ENCODE data around the gene PTPRT. TPM values are rescaled to one million over a fixed set of nuclear protein-coding genes. Genes with fewer than 3 reads are reported as not detected.

Gene PTPRT
- total RNA-seq, 1 donor from 2014 or later, result 0.03 TPM

GRCh38 chr20:42475773-42476172 lies 713.9 kb downstream of the PTPRT start:
- DNase-seq (ENCODE audit: low spot score), result no peak
- intact Hi-C loops (cut with DNase I), result no loop called here

- DNase-seq (ENCODE audit: low spot score), result no peak
- intact Hi-C loops (cut with DNase I), result no loop called here
These were observed 715.1 kb downstream of the PTPRT start for GRCh38 chr20:42474646-42475045.

- intact Hi-C loops (cut with DNase I), result no loop called here
- no peak for DNase-seq (ENCODE audit: low spot score)
These were observed 717.5 kb downstream of the PTPRT start for GRCh38 chr20:42472198-42472597.

GRCh38 chr20:42461965-42462593 lies 727.6 kb downstream of the PTPRT start:
- intact Hi-C loops (cut with DNase I), result no loop called here
- no peak for DNase-seq (ENCODE audit: low spot score)

GRCh38 chr20:42461291-42461690 lies 728.4 kb downstream of the PTPRT start:
- no peak for DNase-seq (ENCODE audit: low spot score)
- intact Hi-C loops (cut with DNase I), result no loop called here

- DNase-seq (ENCODE audit: low spot score), result no peak
- intact Hi-C loops (cut with DNase I), result no loop called here
These were observed 742.4 kb downstream of the PTPRT start for GRCh38 chr20:42447270-42447669.

GRCh38 chr20:42444799-42445198 lies 744.9 kb downstream of the PTPRT start:
- intact Hi-C loops (cut with DNase I), result no loop called here
- no peak for DNase-seq (ENCODE audit: low spot score)

GRCh38 chr20:42443200-42443599 lies 746.5 kb downstream of the PTPRT start:
- DNase-seq (ENCODE audit: low spot score), result no peak
- intact Hi-C loops (cut with DNase I), result no loop called here

- intact Hi-C loops (cut with DNase I), result no loop called here
- DNase-seq (ENCODE audit: low spot score), result no peak
These were observed 747.0 kb downstream of the PTPRT start for GRCh38 chr20:42442716-42443115.

GRCh38 chr20:42441864-42442331 lies 747.8 kb downstream of the PTPRT start:
- intact Hi-C loops (cut with DNase I), result no loop called here

GRCh38 chr20:42441196-42441863 lies 748.4 kb downstream of the PTPRT start:
- intact Hi-C loops (cut with DNase I), result no loop called here
- DNase-seq (ENCODE audit: low spot score), result no peak

More at GRCh38 chr20:42441864-42442331, 747.8 kb downstream of the PTPRT start:
- DNase-seq (ENCODE audit: low spot score), result no peak

- DNase-seq (ENCODE audit: low spot score), result no peak
- intact Hi-C loops (cut with DNase I), result no loop called here
These were observed 754.5 kb downstream of the PTPRT start for GRCh38 chr20:42435230-42435629.

- intact Hi-C loops (cut with DNase I), result no loop called here
- DNase-seq (ENCODE audit: low spot score), result no peak
These were observed 757.0 kb downstream of the PTPRT start for GRCh38 chr20:42432496-42433334.

- intact Hi-C loops (cut with DNase I), result no loop called here
- DNase-seq (ENCODE audit: low spot score), result no peak
These were observed 759.1 kb downstream of the PTPRT start for GRCh38 chr20:42430598-42430997.

- intact Hi-C loops (cut with DNase I), result no loop called here
- DNase-seq (ENCODE audit: low spot score), result no peak
These were observed 759.8 kb downstream of the PTPRT start for GRCh38 chr20:42429761-42430458.

GRCh38 chr20:42419814-42420532 lies 769.7 kb downstream of the PTPRT start:
- intact Hi-C loops (cut with DNase I), result no loop called here
- no peak for DNase-seq (ENCODE audit: low spot score)

- no peak for DNase-seq (ENCODE audit: low spot score)
- intact Hi-C loops (cut with DNase I), result no loop called here
These were observed 782.9 kb downstream of the PTPRT start for GRCh38 chr20:42406826-42407225.

- intact Hi-C loops (cut with DNase I), result no loop called here
- no peak for DNase-seq (ENCODE audit: low spot score)
These were observed 787.3 kb downstream of the PTPRT start for GRCh38 chr20:42402455-42402854.

GRCh38 chr20:42401613-42402012 lies 788.1 kb downstream of the PTPRT start:
- intact Hi-C loops (cut with DNase I), result no loop called here

More at GRCh38 chr20:42401613-42402012, 788.1 kb downstream of the PTPRT start:
- DNase-seq (ENCODE audit: low spot score), result no peak
